Measurements from ENCODE around the gene RNF141. TPM values are rescaled to one million over a fixed set of nuclear protein-coding genes. Genes with fewer than 3 reads are reported as not detected.

Gene RNF141
- total RNA-seq, 1 donor from 2014 or later: 49.3 TPM

- no peak overlapping the region for H3K27ac Mint-ChIP-seq
- Histone ChIP-seq H3F3A (ENCODE audit: low read depth) (peaks cover 8% of the 10 kb centered on the region), H3K27ac (no peak overlapping the region), H3K9me3 (ENCODE audit: low read depth) (no peaks in the 10 kb centered on the region), H3K4me1 (peaks cover 17% of the 10 kb centered on the region), H3K4me3 (no peak overlapping the region), H3K9ac (no peak overlapping the region), H3K79me2 (ENCODE audit: low read depth) (no peaks in the 10 kb centered on the region), H4K20me1 (ENCODE audit: low read depth) (no peaks in the 10 kb centered on the region), H2AFZ (replicated peaks) (no peak overlapping the region), H3K36me3 (no peaks in the 10 kb centered on the region), H3K4me2 (no peak overlapping the region), H3K27me3 (no peaks in the 10 kb centered on the region)
- H3K36me3 Mint-ChIP-seq: peaks cover 4% of the 10 kb centered on the region
- TF ChIP-seq CTCF (IDR thresholded peaks at IDR 0.05) (no peak), EZH2phosphoT487 (IDR thresholded peaks at IDR 0.05) (no peak), EZH2 (IDR thresholded peaks at IDR 0.05) (no peak)
- DNase-seq (ENCODE audit: low spot score): no peak
- peaks cover 2% of the 10 kb centered on the region for H3K27me3 Mint-ChIP-seq (ENCODE audit: insufficient read depth, low read depth)
- peaks cover 17% of the 10 kb centered on the region for H3K4me1 Mint-ChIP-seq
- H3K9me3 Mint-ChIP-seq: no peaks in the 10 kb centered on the region
- H3K4me3 Mint-ChIP-seq: no peak overlapping the region
Measured at GRCh38 chr11:10576035-10576398, 35.0 kb upstream of the RNF141 start.

GRCh38 chr11:10575346-10576034, 34.5 kb upstream of the RNF141 start:
- H3K4me1 ChIP-seq: peaks cover 17% of the 10 kb centered on the region
- no peak overlapping the region for H3K4me2 ChIP-seq
- H3K9me3 ChIP-seq (ENCODE audit: low read depth): no peaks in the 10 kb centered on the region
- TF ChIP-seq EZH2 (IDR thresholded peaks at IDR 0.05): no peak
- TF ChIP-seq EZH2phosphoT487 (IDR thresholded peaks at IDR 0.05): no peak
- no peak for TF ChIP-seq CTCF (IDR thresholded peaks at IDR 0.05)
- H3K27me3 ChIP-seq: no peaks in the 10 kb centered on the region
- Mint-ChIP-seq H3K4me3 (no peak overlapping the region), H3K27ac (no peak overlapping the region), H3K36me3 (peaks cover 4% of the 10 kb centered on the region), H3K27me3 (ENCODE audit: insufficient read depth, low read depth) (peaks cover 2% of the 10 kb centered on the region), H3K9me3 (no peaks in the 10 kb centered on the region), H3K4me1 (peaks cover 17% of the 10 kb centered on the region)
- no peaks in the 10 kb centered on the region for H4K20me1 ChIP-seq (ENCODE audit: low read depth)
- peaks cover 8% of the 10 kb centered on the region for H3F3A ChIP-seq (ENCODE audit: low read depth)
- H3K79me2 ChIP-seq (ENCODE audit: low read depth): no peaks in the 10 kb centered on the region
- no peak overlapping the region for H3K9ac ChIP-seq
- no peak overlapping the region for H3K27ac ChIP-seq
- no peak overlapping the region for H2AFZ ChIP-seq (replicated peaks)
- no peak overlapping the region for H3K4me3 ChIP-seq
- DNase-seq (ENCODE audit: low spot score): no peak
- H3K36me3 ChIP-seq: no peaks in the 10 kb centered on the region

GRCh38 chr11:10573556-10573955, 32.6 kb upstream of the RNF141 start:
- Mint-ChIP-seq H3K4me3 (no peak overlapping the region), H3K27ac (no peak overlapping the region), H3K9me3 (no peaks in the 10 kb centered on the region), H3K4me1 (peaks cover 7% of the 10 kb centered on the region), H3K36me3 (peaks cover 2% of the 10 kb centered on the region), H3K27me3 (ENCODE audit: insufficient read depth, low read depth) (no peaks in the 10 kb centered on the region)
- no peak overlapping the region for H3K27ac ChIP-seq
- TF ChIP-seq EZH2 (IDR thresholded peaks at IDR 0.05): no peak
- TF ChIP-seq EZH2phosphoT487 (IDR thresholded peaks at IDR 0.05): no peak
- TF ChIP-seq CTCF (IDR thresholded peaks at IDR 0.05): no peak
- no peak for DNase-seq (ENCODE audit: low spot score)
- peaks cover 9% of the 10 kb centered on the region for H3K4me1 ChIP-seq
- no peaks in the 10 kb centered on the region for H3K27me3 ChIP-seq
- H3K9ac ChIP-seq: no peak overlapping the region
- no peak overlapping the region for H3K4me2 ChIP-seq
- H3F3A ChIP-seq (ENCODE audit: low read depth): no peaks in the 10 kb centered on the region
- no peaks in the 10 kb centered on the region for H3K9me3 ChIP-seq (ENCODE audit: low read depth)
- H2AFZ ChIP-seq (replicated peaks): no peak overlapping the region
- no peaks in the 10 kb centered on the region for H3K36me3 ChIP-seq
- no peaks in the 10 kb centered on the region for H4K20me1 ChIP-seq (ENCODE audit: low read depth)
- H3K4me3 ChIP-seq: no peak overlapping the region
- no peaks in the 10 kb centered on the region for H3K79me2 ChIP-seq (ENCODE audit: low read depth)

Measured in neural progenitor cell (in vitro differentiated cells).